Astrocyte of the cerebellum (primary cell): ENCODE measurements around the gene PAQR5.
A peak's percentile ranks its signal among the peaks of the same experiment; 100 is the strongest.

ENCODE experiments used
- DNase-seq: peaks from one replicate; pipeline ENCODE4 v3.0.0-alpha.2; 2011; ENCODE audit warnings: low read depth
- H3K4me3 ChIP-seq: 2 replicates; pipeline ENCODE4 v1.5.1; 2011; ENCODE audit warnings: mild to moderate bottlenecking, low read depth, low read length, moderate library complexity
- CTCF ChIP-seq: IDR thresholded peaks from 2 replicates; pipeline ENCODE4 v1.5.1; 2012; ENCODE audit warnings: low read length, low read depth, moderate library complexity, mild to moderate bottlenecking; ENCODE audit errors: missing control alignments
- in situ Hi-C: cut with HindIII; loops from 2 replicates; pipeline ENCODE4 v1.10.0; 2017; ENCODE audit warnings: low sequenced_read_pairs

Gene PAQR5

GRCh38 chr15:69298697-69299441, at the start of gene PAQR5:
Gene PAQR5, plus strand, starts transcription at chr15:69298912. Its CDS starts 61,169 bp downstream, at chr15:69360081.
- no peak for DNase-seq
- TF ChIP-seq CTCF = no peak
- H3K4me3 ChIP-seq = peak within 1 kb of the TSS; percentile 35
- in situ Hi-C loops = no loop called here

- no peak overlapping the region for H3K4me3 ChIP-seq
- in situ Hi-C loops = no loop called here
- TF ChIP-seq CTCF = no peak
- peak; percentile 73 for DNase-seq
These were observed 45.6 kb upstream of the PAQR5 start for GRCh38 chr15:69253156-69253555.

- DNase-seq = peak; percentile 11
- no peak overlapping the region for H3K4me3 ChIP-seq
- peak; percentile 46 for TF ChIP-seq CTCF
- in situ Hi-C loops = no loop called here
These were observed 33.3 kb upstream of the PAQR5 start for GRCh38 chr15:69265347-69265955.

- in situ Hi-C loops = no loop called here
- H3K4me3 ChIP-seq = no peak overlapping the region
- no peak for DNase-seq
- no peak for TF ChIP-seq CTCF
These were observed 27.5 kb upstream of the PAQR5 start for GRCh38 chr15:69271217-69271616.

- no peak for DNase-seq
- no peak overlapping the region for H3K4me3 ChIP-seq
- TF ChIP-seq CTCF = no peak
- in situ Hi-C loops = no loop called here
These were observed 26.6 kb upstream of the PAQR5 start for GRCh38 chr15:69272139-69272538.

- in situ Hi-C loops = no loop called here
- H3K4me3 ChIP-seq = no peak overlapping the region
These were observed 25.8 kb upstream of the PAQR5 start for GRCh38 chr15:69272891-69273290.

More at GRCh38 chr15:69272891-69273290, 25.8 kb upstream of the PAQR5 start:
- TF ChIP-seq CTCF = no peak
- no peak for DNase-seq
